ENCODE data around the gene TXNDC17. TPM values are rescaled to one million over a fixed set of nuclear protein-coding genes. Genes with fewer than 3 reads are reported as not detected.

Gene TXNDC17
- total RNA-seq, 2 donors from 2014 or later: 17.1 to 37.6 TPM

GRCh38 chr17:6683081-6683684 lies 42.3 kb downstream of the TXNDC17 start:
- H3K36me3 ChIP-seq (replicated peaks in 1 of 2; ENCODE audit: insufficient read depth in 1 of 2, low read depth in 2 of 2): no peaks in the 10 kb centered on the region
- 28 to 48% methylated on average over 3 of the region's 3 CpGs for WGBS, 2 donors
- H3K27me3 ChIP-seq: no peaks in the 10 kb centered on the region
- no peak overlapping the region for H3K4me3 ChIP-seq
- no peaks in the 10 kb centered on the region for H3K9me3 ChIP-seq
- peak in 2 of 4 donors; percentile 36 to 44 for DNase-seq
- no peak for ATAC-seq
- intact Hi-C loops (cut with DNase I): no loop called here
- peaks cover 8% of the 10 kb centered on the region for H3K4me1 ChIP-seq
- TF ChIP-seq CTCF (IDR thresholded peaks at IDR 0.05) (no peak), POLR2A (IDR thresholded peaks at IDR 0.05) (no peak)
- H3K27ac ChIP-seq: no peak overlapping the region

- no peak for ATAC-seq
- Histone ChIP-seq H3K27ac (no peak overlapping the region), H3K4me1 (peaks cover 8% of the 10 kb centered on the region), H3K36me3 (replicated peaks in 1 of 2; ENCODE audit: insufficient read depth in 1 of 2, low read depth in 2 of 2) (no peaks in the 10 kb centered on the region), H3K4me3 (no peak overlapping the region), H3K9me3 (no peaks in the 10 kb centered on the region), H3K27me3 (no peaks in the 10 kb centered on the region)
- intact Hi-C loops (cut with DNase I): no loop called here
- no peak for DNase-seq
- TF ChIP-seq CTCF (IDR thresholded peaks at IDR 0.05): no peak
- no peak for TF ChIP-seq POLR2A (IDR thresholded peaks at IDR 0.05)
- 89 to 92% methylated on average over 3 of the region's 3 CpGs for WGBS, 2 donors
Observed at GRCh38 chr17:6683730-6684459, 43.0 kb downstream of the TXNDC17 start.

GRCh38 chr17:6684460-6684783 lies 43.6 kb downstream of the TXNDC17 start:
- Histone ChIP-seq H3K27me3 (no peaks in the 10 kb centered on the region), H3K27ac (no peak overlapping the region), H3K4me3 (no peak overlapping the region), H3K36me3 (replicated peaks in 1 of 2; ENCODE audit: insufficient read depth in 1 of 2, low read depth in 2 of 2) (no peaks in the 10 kb centered on the region), H3K9me3 (no peaks in the 10 kb centered on the region), H3K4me1 (peaks cover 8% of the 10 kb centered on the region)
- WGBS, 2 donors: 69 to 75% methylated on average over 7 of the region's 7 CpGs
- intact Hi-C loops (cut with DNase I): no loop called here
- ATAC-seq (no peak), DNase-seq (no peak)
- TF ChIP-seq CTCF (IDR thresholded peaks at IDR 0.05): no peak
- no peak for TF ChIP-seq POLR2A (IDR thresholded peaks at IDR 0.05)

- Histone ChIP-seq H3K4me3 (no peak overlapping the region), H3K27me3 (no peaks in the 10 kb centered on the region), H3K27ac (no peak overlapping the region), H3K4me1 (peaks cover 8% of the 10 kb centered on the region), H3K9me3 (no peaks in the 10 kb centered on the region), H3K36me3 (replicated peaks in 1 of 2; ENCODE audit: insufficient read depth in 1 of 2, low read depth in 2 of 2) (no peaks in the 10 kb centered on the region)
- ATAC-seq (no peak), DNase-seq (no peak)
- 78 to 92% methylated on average over 13 to 14 of the region's 14 CpGs for WGBS, 2 donors
- TF ChIP-seq CTCF (IDR thresholded peaks at IDR 0.05) (no peak), POLR2A (IDR thresholded peaks at IDR 0.05) (no peak)
- intact Hi-C loops (cut with DNase I): no loop called here
Observed at GRCh38 chr17:6684881-6685767, 44.3 kb downstream of the TXNDC17 start.
